G401 (cell line): Measurements from ENCODE around the gene GATA5. TPM values are rescaled to one million over a fixed set of nuclear protein-coding genes. Genes with fewer than 3 reads are reported as not detected.
A peak's percentile ranks its signal among the peaks of the same experiment; 100 is the strongest.

Experiments
- DNase-seq: peaks from one replicate; pipeline ENCODE4 v3.0.0-alpha.2; 2015; ENCODE audit warnings: low spot score
- in situ Hi-C: cut with HindIII; loops from 2 replicates; pipeline ENCODE4 v1.10.0; 2016; ENCODE audit warnings: low sequenced_read_pairs, mixed read lengths
- total RNA-seq: library from RNA; depleted of rRNA; stranded (reverse); fragments of >200 nt; shearing (Covaris generic); gene quantifications from 2 replicates; pipeline ENCODE4 v1.2.3, GENCODE V29; 2014

Gene GATA5
- total RNA-seq, 1 experiment from 2014 or later = 0.71 TPM

GRCh38 chr20:62506791-62507190 is 31.0 kb upstream of the GATA5 start:
- no peak for DNase-seq
- in situ Hi-C loops = no loop called here

- in situ Hi-C loops = no loop called here
- DNase-seq = no peak
Observed at GRCh38 chr20:62506087-62506486, 30.3 kb upstream of the GATA5 start.

- in situ Hi-C loops = no loop called here
- DNase-seq = no peak
Observed at GRCh38 chr20:62505337-62506045, 29.7 kb upstream of the GATA5 start.

GRCh38 chr20:62504323-62504722 is 28.5 kb upstream of the GATA5 start:
- in situ Hi-C loops = no loop called here
- no peak for DNase-seq

- in situ Hi-C loops = no loop called here
Observed at GRCh38 chr20:62503401-62504178, 27.8 kb upstream of the GATA5 start.

GRCh38 chr20:62502496-62503095 is 26.8 kb upstream of the GATA5 start:
- DNase-seq = no peak
- in situ Hi-C loops = no loop called here

More at GRCh38 chr20:62503401-62504178, 27.8 kb upstream of the GATA5 start:
- no peak for DNase-seq

GRCh38 chr20:62501801-62502495 is 26.2 kb upstream of the GATA5 start:
- no peak for DNase-seq

GRCh38 chr20:62500237-62500864 is 24.6 kb upstream of the GATA5 start:
- peak; percentile 60 for DNase-seq
- in situ Hi-C loops = no loop called here

More at GRCh38 chr20:62501801-62502495, 26.2 kb upstream of the GATA5 start:
- in situ Hi-C loops = no loop called here

GRCh38 chr20:62499758-62500236 is 24.0 kb upstream of the GATA5 start:
- in situ Hi-C loops = no loop called here
- DNase-seq = no peak

- no peak for DNase-seq
Observed at GRCh38 chr20:62498874-62499273, 23.1 kb upstream of the GATA5 start.

GRCh38 chr20:62496568-62497218 is 20.9 kb upstream of the GATA5 start:
- in situ Hi-C loops = no loop called here

More at GRCh38 chr20:62498874-62499273, 23.1 kb upstream of the GATA5 start:
- in situ Hi-C loops = no loop called here

GRCh38 chr20:62495749-62496567 is 20.2 kb upstream of the GATA5 start:
- in situ Hi-C loops = no loop called here

More at GRCh38 chr20:62496568-62497218, 20.9 kb upstream of the GATA5 start:
- no peak for DNase-seq

GRCh38 chr20:62494980-62495748 is 19.4 kb upstream of the GATA5 start:
- in situ Hi-C loops = no loop called here
- DNase-seq = no peak

More at GRCh38 chr20:62495749-62496567, 20.2 kb upstream of the GATA5 start:
- DNase-seq = no peak

- DNase-seq = no peak
- in situ Hi-C loops = no loop called here
Observed at GRCh38 chr20:62494537-62494936, 18.7 kb upstream of the GATA5 start.

GRCh38 chr20:62493886-62494285 is 18.1 kb upstream of the GATA5 start:
- DNase-seq = no peak
- in situ Hi-C loops = no loop called here

GRCh38 chr20:62493253-62493885 is 17.6 kb upstream of the GATA5 start:
- DNase-seq = no peak
- in situ Hi-C loops = no loop called here
